ENCODE results near the gene FBXO34. TPM values are rescaled to one million over a fixed set of nuclear protein-coding genes. Genes with fewer than 3 reads are reported as not detected.

Gene FBXO34
- total and polyA plus RNA-seq, 10 of the 15 experiments (the other 5 are each of a cell fraction or from before 2014, with no cell fraction given) = 5.6 to 22.8 (median 17.6) TPM

DNA sequence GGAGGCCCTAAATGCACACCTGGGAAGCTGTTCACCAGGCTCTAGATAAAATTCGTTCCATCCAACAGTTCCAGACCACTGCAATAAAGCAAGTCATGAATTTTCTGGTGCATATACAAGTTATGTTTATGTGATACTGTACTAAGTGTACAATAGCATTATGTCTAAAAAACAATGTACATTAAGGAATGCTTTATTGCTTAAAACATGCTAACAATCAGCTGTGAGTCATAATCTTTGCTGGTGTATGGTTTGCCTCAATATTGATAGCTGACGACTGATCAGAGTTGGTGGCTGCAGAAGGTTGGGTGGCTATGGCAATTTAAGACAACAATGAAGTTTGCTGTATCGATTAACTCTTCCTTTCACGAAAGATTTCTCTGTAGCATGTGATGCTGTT, 88.1 kb downstream of the FBXO34 start:
- in situ Hi-C loops (cut with MboI) = no loop called here
- ChIA-PET CTCF (interaction anchor here (1.0 to 13.6 kb wide), 5 partner anchors 14 to 147 kb away, joined by 3 to 255 read pairs (median 3); partner anchors contain the start of gene FBXO34), SMC1A (ENCODE audit: uncharacterized antibody, unreplicated experiment) (interaction anchor here (0.7 kb wide), 1 partner anchor 16 kb away, joined by 3 read pairs; no protein-coding TSS in a partner anchor), POLR2A (no interaction called here), RAD21 (ENCODE audit: unreplicated experiment) (interaction anchor here (0.5 kb wide), 1 partner anchor 78 kb away, joined by 3 read pairs; no protein-coding TSS in a partner anchor)
- H3K9me3 ChIP-seq (replicated peaks; ENCODE audit: control insufficient read depth, insufficient read depth, low read length) = no peaks in the 10 kb centered on the region
- TF ChIP-seq POLR2AphosphoS2 (IDR thresholded peaks at IDR 0.05; ENCODE audit: low read depth, low read length) = no peak
- no peak for TF ChIP-seq NR2C1 (IDR thresholded peaks at IDR 0.05)
- no peak for TF ChIP-seq PML (IDR thresholded peaks at IDR 0.05; ENCODE audit: low read length)
- TF ChIP-seq PAX5 (IDR thresholded peaks at IDR 0.05; ENCODE audit: borderline replicate concordance, low read depth, low read length) = no peak
- no peak for TF ChIP-seq BMI1 (IDR thresholded peaks at IDR 0.05; ENCODE audit: borderline replicate concordance)
- TF ChIP-seq REST (IDR thresholded peaks at IDR 0.05; ENCODE audit: low read depth, low read length) = no peak
- no peak for TF ChIP-seq CBX3 (IDR thresholded peaks at IDR 0.05; ENCODE audit: borderline replicate concordance, low read depth)
- TF ChIP-seq ZBTB33 (IDR thresholded peaks at IDR 0.05) = no peak
- H4K20me1 ChIP-seq (ENCODE audit: control insufficient read depth, insufficient read depth) = no peaks in the 10 kb centered on the region
- WGBS (ENCODE audit: insufficient coverage, insufficient replicate concordance, low lambda C conversion rate, missing lambda C conversion rate) = 97% methylated on average over 4 of the region's 4 CpGs
- no peaks in the 10 kb centered on the region for H3K27me3 ChIP-seq (replicated peaks in 1 of 2; ENCODE audit: control insufficient read depth in 2 of 2, insufficient read depth in 2 of 2, low read length in 1 of 2)
- no peak for FAIRE-seq
- intact Hi-C loops (cut with micrococcal nuclease; ENCODE audit: unreplicated experiment) = no loop called here
- no peak for ATAC-seq
- H2AFZ ChIP-seq (ENCODE audit: control insufficient read depth, low read depth, low read length) = no peak overlapping the region
- peaks cover 0 to 4% of the 10 kb centered on the region in 2 experiments; a peak in 3 of 4 replicates for H3K36me3 ChIP-seq (ENCODE audit: control insufficient read depth in 2 of 2, insufficient read depth in 2 of 2, low read length in 1 of 2)
- no peaks in the 10 kb centered on the region for H3K4me1 ChIP-seq (ENCODE audit: control insufficient read depth, insufficient read depth, low read length)
- H3K4me2 ChIP-seq (ENCODE audit: control insufficient read depth, insufficient read depth) = no peak overlapping the region
- BruUV-seq (replicated peaks) = no TSS peak
- DNase-seq (ENCODE audit: low read depth, low spot score) = no peak
- H3K27ac ChIP-seq (ENCODE audit: control insufficient read depth, insufficient read depth) = no peak overlapping the region
- no peak overlapping the region for H3K4me3 ChIP-seq
- no peaks in the 10 kb centered on the region for H3K79me2 ChIP-seq (ENCODE audit: control insufficient read depth, insufficient read depth, low read length)
- no peak overlapping the region for H3K9ac ChIP-seq (ENCODE audit: control insufficient read depth, insufficient read depth, low read length)

Measured in GM12878 (cell line).